Adrenal gland (tissue), 12 donors: ENCODE measurements around the gene CCDC85C. TPM values are rescaled to one million over a fixed set of nuclear protein-coding genes. Genes with fewer than 3 reads are reported as not detected.

Source experiments
- DNase-seq, 7 donors: peaks; one replicate each; pipeline ENCODE4 v3.0.0-alpha.2; 2019 to 2020
- H3K27ac ChIP-seq, 5 donors: fragments of 200-600 bp; sonication (generic) in 4 of 5; 1 replicate in 3 of 5; 2 replicates in 2 of 5; pipeline versions ENCODE4 v1.5.1 to v1.8.0; 2016 to 2020; ENCODE audit warnings: mild to moderate bottlenecking in 1 of 5
- H3K27me3 ChIP-seq: fragments of 200-600 bp; 2 replicates; pipeline ENCODE4 v1.8.0; 2021
- H3K36me3 ChIP-seq, 2 donors: fragments of 200-600 bp; replicated peaks in 1 of 2; 1 replicate in 1 of 2; 2 replicates in 1 of 2; pipeline versions ENCODE4 v1.5.1 to v1.8.0; 2018 to 2022
- H3K4me1 ChIP-seq, 2 donors: fragments of 200-600 bp; replicated peaks in 1 of 2; 1 replicate in 1 of 2; 2 replicates in 1 of 2; pipeline versions ENCODE4 v1.5.1 to v1.8.0; 2018 to 2021
- H3K4me3 ChIP-seq, 4 donors: fragments of 200-600 bp; sonication (generic) in 3 of 4; one replicate each; pipeline ENCODE4 v1.5.1; 2016 to 2018
- H3K9me3 ChIP-seq, 3 donors: fragments of 200-600 bp; sonication (generic) in 1 of 3; replicated peaks in 1 of 3; 1 replicate in 2 of 3; 2 replicates in 1 of 3; pipeline versions ENCODE4 v1.5.1 to v1.8.0; 2016 to 2021
- POLR2A ChIP-seq, 2 donors: fragments of 450-650 bp; IDR thresholded peaks; one replicate each; pipeline ENCODE4 v1.6.1; 2017; ENCODE audit warnings: antibody characterized with exemption in 2 of 2, mild to moderate bottlenecking in 2 of 2, moderate library complexity in 1 of 2
- WGBS, 4 donors: extraction: QIAGEN DNeasy Blood & Tissue Kit in 2 of 4; methylation state at CpG; one replicate each; pipeline versions ENCODE4 v1.1.5 to v1.1.7; 2013 to 2017; 5-methylcytosine and 5-hydroxymethylcytosine counted together
- intact Hi-C, 2 donors: fragments of 100-400 bp; cut with DNase I; formaldehyde crosslinking; loops; one replicate each; pipeline versions ENCODE4 v1.14.1 to v1.15.0; 2022 to 2023
- polyA plus RNA-seq, 3 donors: library from polyadenylated mRNA; stranded (reverse); fragments of 200-250 nt in 2 of 3; fragments of 350-450 nt in 1 of 3; fragmentation: Illumina TruSeq in 1 of 3; extraction: RNeasy Lipid Tissue Mini Kit (QIAGEN cat#74804) in 1 of 3; gene quantifications; one replicate each; pipeline ENCODE4 v1.2.3, GENCODE V29; 2013 to 2014
- total RNA-seq, 9 donors: library from RNA; depleted of rRNA in 4 of 9; stranded (reverse); fragments of >200 nt in 4 of 9; fragments of 120-200 nt in 1 of 9; fragmentation: NEBNext Ultra II Directional in 1 of 9; extraction: Animal tissue kit (Norgen Biotek cat#: 25700) in 1 of 9; gene quantifications; one replicate each; pipeline versions ENCODE4 v1.1.0 to v1.2.4, GENCODE V29; 2013 to 2023
- TF ChIP-seq, protein P1 (sequence below), 6 experiments: fragments of 450-650 bp in 4 of 6; fragments of 200-600 bp in 2 of 6; sonication (generic) in 1 of 6; IDR thresholded peaks; 1 replicate in 5 of 6; 2 replicates in 1 of 6; pipeline versions ENCODE4 v1.5.1 to v1.8.0; 2016 to 2021; ENCODE audit warnings: antibody characterized with exemption in 6 of 6, mild to moderate bottlenecking in 2 of 6, moderate library complexity in 1 of 6
- donor health status: healthy with polysubstance abuse.
- donor health status: Bipolar disorder and iron deficiency.
- donor health status: DM: yes; HTN: yes; CAD: no.
- donor health status: DM: no; HTN: no; CAD: no.
- donor health status: DM: no; HTN: no; CAD: no.
- donor health status: DM: yes; HTN: yes; CAD: no.

The CCDC85C gene
- total and polyA plus RNA-seq, 12 donors = 4.2 to 59.0 (median 37.9) TPM

DNA sequence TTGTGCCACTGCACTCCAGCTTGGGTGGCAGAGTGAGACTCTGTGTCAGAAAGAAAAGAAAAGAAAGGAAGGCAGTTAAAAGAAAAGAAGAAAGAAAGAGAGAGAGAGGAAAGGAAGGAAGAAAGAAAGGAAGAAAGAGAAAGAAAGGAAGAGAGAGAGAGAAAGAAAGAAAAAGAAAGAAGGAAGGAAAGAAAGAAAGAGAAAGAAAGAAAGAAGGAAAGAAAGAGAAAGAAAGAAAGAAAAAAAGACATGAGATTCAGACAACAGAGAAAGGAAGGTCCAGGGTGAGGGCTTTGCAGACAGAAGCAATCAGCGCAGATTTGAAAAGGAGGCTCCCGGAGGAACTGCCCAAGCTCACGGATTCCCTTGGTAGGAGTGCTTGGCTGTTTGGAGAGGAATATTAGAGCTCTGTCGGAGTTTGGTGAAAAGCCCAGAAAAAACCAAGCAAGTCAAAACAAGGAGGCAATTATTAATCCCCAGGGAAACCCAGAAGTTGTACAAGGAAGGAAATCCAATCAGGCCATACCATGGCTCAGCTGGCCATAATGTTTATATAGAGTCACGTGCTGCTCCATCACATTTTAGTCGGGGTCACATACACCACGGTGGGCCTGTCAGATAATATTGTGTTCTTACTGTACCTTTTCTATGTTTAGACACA, 11.6 kb upstream of the CCDC85C start:
- H3K36me3 ChIP-seq = no peaks in the 10 kb centered on the region
- H3K4me3 ChIP-seq = no peak overlapping the region
- TF ChIP-seq POLR2A (IDR thresholded peaks at IDR 0.05) = no peak
- TF ChIP-seq, protein P1, sequence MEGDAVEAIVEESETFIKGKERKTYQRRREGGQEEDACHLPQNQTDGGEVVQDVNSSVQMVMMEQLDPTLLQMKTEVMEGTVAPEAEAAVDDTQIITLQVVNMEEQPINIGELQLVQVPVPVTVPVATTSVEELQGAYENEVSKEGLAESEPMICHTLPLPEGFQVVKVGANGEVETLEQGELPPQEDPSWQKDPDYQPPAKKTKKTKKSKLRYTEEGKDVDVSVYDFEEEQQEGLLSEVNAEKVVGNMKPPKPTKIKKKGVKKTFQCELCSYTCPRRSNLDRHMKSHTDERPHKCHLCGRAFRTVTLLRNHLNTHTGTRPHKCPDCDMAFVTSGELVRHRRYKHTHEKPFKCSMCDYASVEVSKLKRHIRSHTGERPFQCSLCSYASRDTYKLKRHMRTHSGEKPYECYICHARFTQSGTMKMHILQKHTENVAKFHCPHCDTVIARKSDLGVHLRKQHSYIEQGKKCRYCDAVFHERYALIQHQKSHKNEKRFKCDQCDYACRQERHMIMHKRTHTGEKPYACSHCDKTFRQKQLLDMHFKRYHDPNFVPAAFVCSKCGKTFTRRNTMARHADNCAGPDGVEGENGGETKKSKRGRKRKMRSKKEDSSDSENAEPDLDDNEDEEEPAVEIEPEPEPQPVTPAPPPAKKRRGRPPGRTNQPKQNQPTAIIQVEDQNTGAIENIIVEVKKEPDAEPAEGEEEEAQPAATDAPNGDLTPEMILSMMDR (IDR thresholded peaks at IDR 0.05) = no peak
- H3K27ac ChIP-seq = no peak overlapping the region
- no peaks in the 10 kb centered on the region for H3K27me3 ChIP-seq
- peaks cover 0 to 7% of the 10 kb centered on the region in 2 donors for H3K4me1 ChIP-seq
- 54 to 63% (median 59%) methylated on average over 7 of the region's 7 CpGs for WGBS, 4 donors
- intact Hi-C loops = no loop called here
- H3K9me3 ChIP-seq = no peaks in the 10 kb centered on the region
- no peak for DNase-seq

DNA sequence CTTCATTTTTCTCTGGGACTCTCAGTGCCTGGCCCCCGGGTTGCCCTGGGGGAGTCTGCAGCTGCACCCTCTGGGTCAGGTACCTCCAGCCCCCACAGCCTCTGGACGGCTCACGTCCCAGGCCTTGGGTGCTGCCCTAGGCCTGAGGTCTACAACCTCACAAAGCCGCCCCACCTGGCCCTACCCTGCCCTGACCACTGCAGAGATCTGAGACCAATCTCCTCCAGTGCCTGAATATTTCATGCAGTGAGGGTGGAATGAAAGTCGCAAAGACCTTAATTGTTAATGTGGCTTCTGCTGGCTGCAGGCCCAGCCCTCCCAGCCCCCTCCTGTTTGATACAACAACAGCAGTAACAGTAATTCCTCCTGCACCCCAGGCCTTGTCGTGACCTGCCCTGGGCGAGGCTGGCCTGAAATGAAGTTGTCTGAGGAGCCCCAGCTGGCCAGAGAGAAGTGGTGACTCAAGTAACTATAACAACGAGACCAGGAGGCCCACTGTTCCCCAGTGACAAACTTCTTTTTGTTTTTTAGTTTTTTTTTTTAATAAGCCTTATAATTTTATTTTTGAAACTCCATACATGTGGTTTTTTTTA, 8.8 kb upstream of the CCDC85C start:
- 76 to 80% (median 78%) methylated on average over 6 to 8 of the region's 8 CpGs for WGBS, 4 donors
- H3K4me1 ChIP-seq = no peaks in the 10 kb centered on the region
- no peaks in the 10 kb centered on the region for H3K9me3 ChIP-seq
- DNase-seq = no peak
- H3K27me3 ChIP-seq = no peaks in the 10 kb centered on the region
- intact Hi-C loops = no loop called here
- no peak overlapping the region for H3K27ac ChIP-seq
- TF ChIP-seq, protein P1 (IDR thresholded peaks at IDR 0.05) = no peak
- no peak for TF ChIP-seq POLR2A (IDR thresholded peaks at IDR 0.05)
- H3K36me3 ChIP-seq = no peaks in the 10 kb centered on the region
- no peak overlapping the region for H3K4me3 ChIP-seq

- H3K27me3 ChIP-seq = no peaks in the 10 kb centered on the region
- no peaks in the 10 kb centered on the region for H3K9me3 ChIP-seq
- 70 to 80% (median 73%) methylated on average over 10 to 11 of the region's 11 CpGs for WGBS, 4 donors
- H3K27ac ChIP-seq = no peak overlapping the region
- DNase-seq = no peak
- H3K4me3 ChIP-seq = no peak overlapping the region
- intact Hi-C loops = no loop called here
- no peaks in the 10 kb centered on the region for H3K4me1 ChIP-seq
- no peaks in the 10 kb centered on the region for H3K36me3 ChIP-seq
- TF ChIP-seq, protein P1 (IDR thresholded peaks at IDR 0.05) = no peak
- no peak for TF ChIP-seq POLR2A (IDR thresholded peaks at IDR 0.05)
Observed at GRCh38 chr14:99612071-99612737, 8.2 kb upstream of the CCDC85C start.

GRCh38 chr14:99611646-99612045, 7.6 kb upstream of the CCDC85C start:
- no peaks in the 10 kb centered on the region for H3K9me3 ChIP-seq
- TF ChIP-seq POLR2A (IDR thresholded peaks at IDR 0.05) = no peak
- TF ChIP-seq, protein P1 (IDR thresholded peaks at IDR 0.05) = no peak
- H3K4me1 ChIP-seq = no peaks in the 10 kb centered on the region
- intact Hi-C loops = no loop called here
- H3K27me3 ChIP-seq = no peaks in the 10 kb centered on the region
- no peak for DNase-seq
- WGBS, 4 donors = 93 to 99% (median 97%) methylated on average over 4 of the region's 4 CpGs
- H3K36me3 ChIP-seq = no peaks in the 10 kb centered on the region
- no peak overlapping the region for H3K4me3 ChIP-seq
- H3K27ac ChIP-seq = no peak overlapping the region
